ENCODE data around the gene DEDD.

The DEDD gene
- 36.2 reads per million, percentile 61 among the genes with 10 or more reads in this experiment for total RNA-seq

- DNase-seq = peak; percentile 85
Observed at GRCh38 chr1:161132410-161133219, at the start of gene DEDD. Gene DEDD (minus strand): TSS chr1:161132667. CDS start chr1:161124462, 8,205 bp downstream.

- peak; percentile 41 for DNase-seq
Observed at GRCh38 chr1:161182214-161182613, 49.7 kb upstream of the DEDD start.

GRCh38 chr1:161180639-161181038 lies 48.2 kb upstream of the DEDD start:
- DNase-seq = no peak

GRCh38 chr1:161179698-161180097 lies 47.2 kb upstream of the DEDD start:
- DNase-seq = no peak

- DNase-seq = no peak
Observed at GRCh38 chr1:161177936-161178244, 45.4 kb upstream of the DEDD start.

- peak; percentile 88 for DNase-seq
Observed at GRCh38 chr1:161177112-161177935, 44.9 kb upstream of the DEDD start, which contains the start of gene B4GALT3. Gene B4GALT3 (minus strand): TSS chr1:161177507. CDS start chr1:161176060, 1,447 bp downstream.

- DNase-seq = no peak
Observed at GRCh38 chr1:161176468-161177111, 44.1 kb upstream of the DEDD start.

GRCh38 chr1:161175771-161176453 lies 43.4 kb upstream of the DEDD start:
- no peak for DNase-seq

- no peak for DNase-seq
Observed at GRCh38 chr1:161174911-161175310, 42.4 kb upstream of the DEDD start.

- DNase-seq = no peak
Observed at GRCh38 chr1:161173711-161174110, 41.2 kb upstream of the DEDD start.

- DNase-seq = no peak
Observed at GRCh38 chr1:161172776-161173376, 40.4 kb upstream of the DEDD start.

- DNase-seq = no peak
Observed at GRCh38 chr1:161172349-161172748, 39.9 kb upstream of the DEDD start.

- DNase-seq = no peak
Observed at GRCh38 chr1:161171696-161172095, 39.2 kb upstream of the DEDD start.

- DNase-seq = no peak
Observed at GRCh38 chr1:161171191-161171590, 38.7 kb upstream of the DEDD start.

GRCh38 chr1:161168906-161169305 lies 36.4 kb upstream of the DEDD start:
- DNase-seq = no peak

GRCh38 chr1:161166669-161167548 lies 34.4 kb upstream of the DEDD start:
- no peak for DNase-seq

GRCh38 chr1:161165742-161166668 lies 33.5 kb upstream of the DEDD start, which contains the start of gene PPOX:
Gene PPOX (plus strand): TSS chr1:161166426. CDS start chr1:161166848, 422 bp downstream.
- DNase-seq = peak; percentile 92

- DNase-seq = no peak
Observed at GRCh38 chr1:161164901-161165610, 32.6 kb upstream of the DEDD start.

GRCh38 chr1:161163793-161164192 lies 31.3 kb upstream of the DEDD start:
- DNase-seq = no peak

Data from effector CD4-positive, alpha-beta T cell (primary cell).